ENCODE data around the gene GRIP1. TPM values are rescaled to one million over a fixed set of nuclear protein-coding genes. Genes with fewer than 3 reads are reported as not detected.

Gene GRIP1
- total and polyA plus RNA-seq, 2 experiments from 2014 or later, result 7.7 TPM

DNA sequence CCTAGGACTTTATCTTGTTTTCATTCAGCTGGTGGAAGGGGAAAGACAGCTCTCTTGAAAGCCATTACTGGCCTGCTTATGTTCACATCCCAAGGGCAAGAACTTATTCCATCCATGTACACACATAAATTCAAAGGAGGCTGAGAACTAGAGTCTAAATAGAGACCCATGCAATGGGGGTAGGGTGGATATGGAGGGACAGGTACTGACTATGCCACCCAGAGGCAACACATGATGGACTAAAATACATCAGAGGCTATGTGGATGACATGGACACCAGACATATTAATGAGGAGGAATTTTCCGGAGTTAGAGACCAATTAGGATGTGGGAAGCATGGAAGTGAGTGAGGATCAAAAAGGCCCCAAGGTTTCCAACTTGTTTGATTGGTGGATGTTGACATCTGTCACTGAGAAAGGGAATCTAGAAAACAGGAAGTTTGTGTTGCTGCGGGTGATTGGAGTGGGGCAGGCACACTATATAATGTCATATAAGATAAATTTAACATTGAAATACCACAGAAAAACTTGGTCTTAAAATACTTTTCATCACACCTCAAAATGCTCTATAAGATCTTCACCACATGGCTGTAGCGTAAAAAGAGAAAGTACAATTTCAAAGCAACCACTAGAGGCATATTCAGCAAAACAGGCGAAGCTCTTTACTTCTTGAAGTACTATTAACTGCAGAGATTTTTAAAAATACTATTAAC lies 130.4 kb downstream of the GRIP1 start:
- WGBS (ENCODE audit: low lambda C conversion rate, missing lambda C conversion rate), result 85% methylated on average over 4 of the region's 4 CpGs
- TF ChIP-seq CTCF (IDR thresholded peaks at IDR 0.05; ENCODE audit: poor library complexity) (peak; percentile 26), EZH2 (IDR thresholded peaks at IDR 0.05; ENCODE audit: borderline replicate concordance) (no peak)
- Histone ChIP-seq H4K20me1 (ENCODE audit: insufficient read depth, poor library complexity, severe bottlenecking) (no peaks in the 10 kb centered on the region), H3K4me3 (no peak overlapping the region), H3K9me3 (ENCODE audit: low read depth) (no peaks in the 10 kb centered on the region), H3K36me3 (replicated peaks; ENCODE audit: insufficient read depth, low read depth) (no peaks in the 10 kb centered on the region), H2AFZ (no peak overlapping the region), H3K4me2 (no peak overlapping the region), H3K9me2 (replicated peaks; ENCODE audit: insufficient read depth) (no peaks in the 10 kb centered on the region), H3K4me1 (ENCODE audit: insufficient read depth) (no peaks in the 10 kb centered on the region), H3K79me2 (no peaks in the 10 kb centered on the region), H3K27me3 (no peaks in the 10 kb centered on the region), H3K27ac (no peak overlapping the region)
- DNase-seq (ENCODE audit: low spot score), result no peak

GRCh38 chr12:66541426-66541825 lies 137.4 kb downstream of the GRIP1 start:
- no peaks in the 10 kb centered on the region for H3K79me2 ChIP-seq
- H2AFZ ChIP-seq, result no peak overlapping the region
- H3K9me2 ChIP-seq (replicated peaks; ENCODE audit: insufficient read depth), result no peaks in the 10 kb centered on the region
- H3K27me3 ChIP-seq, result no peaks in the 10 kb centered on the region
- no peak overlapping the region for H3K4me3 ChIP-seq
- H3K27ac ChIP-seq, result no peak overlapping the region
- TF ChIP-seq EZH2 (IDR thresholded peaks at IDR 0.05; ENCODE audit: borderline replicate concordance) (no peak), CTCF (IDR thresholded peaks at IDR 0.05; ENCODE audit: poor library complexity) (no peak), EZH2phosphoT487 (IDR thresholded peaks at IDR 0.05; ENCODE audit: low read depth, severe bottlenecking, unreplicated experiment) (no peak)
- no peak overlapping the region for H3K4me2 ChIP-seq
- H4K20me1 ChIP-seq (ENCODE audit: insufficient read depth, poor library complexity, severe bottlenecking), result no peaks in the 10 kb centered on the region
- peaks cover 6% of the 10 kb centered on the region for H3K4me1 ChIP-seq (ENCODE audit: insufficient read depth)
- no peak for DNase-seq (ENCODE audit: low spot score)
- H3K9me3 ChIP-seq (ENCODE audit: low read depth), result no peaks in the 10 kb centered on the region
- H3K36me3 ChIP-seq (replicated peaks; ENCODE audit: insufficient read depth, low read depth), result no peaks in the 10 kb centered on the region
- WGBS (ENCODE audit: low lambda C conversion rate, missing lambda C conversion rate), result 61% methylated on average over 1 of the region's 1 CpG

- Histone ChIP-seq H3K79me2 (no peaks in the 10 kb centered on the region), H3K4me1 (ENCODE audit: insufficient read depth) (peaks cover 6% of the 10 kb centered on the region), H3K4me3 (no peak overlapping the region), H3K36me3 (replicated peaks; ENCODE audit: insufficient read depth, low read depth) (no peaks in the 10 kb centered on the region), H3K9me3 (ENCODE audit: low read depth) (no peaks in the 10 kb centered on the region), H3K4me2 (peak overlapping the region; percentile 11), H2AFZ (no peak overlapping the region), H3K27me3 (no peaks in the 10 kb centered on the region), H3K27ac (no peak overlapping the region), H3K9me2 (replicated peaks; ENCODE audit: insufficient read depth) (no peaks in the 10 kb centered on the region), H4K20me1 (ENCODE audit: insufficient read depth, poor library complexity, severe bottlenecking) (no peaks in the 10 kb centered on the region)
- DNase-seq (ENCODE audit: low spot score), result no peak
- TF ChIP-seq CTCF (IDR thresholded peaks at IDR 0.05; ENCODE audit: poor library complexity) (no peak), EZH2phosphoT487 (IDR thresholded peaks at IDR 0.05; ENCODE audit: low read depth, severe bottlenecking, unreplicated experiment) (no peak), EZH2 (IDR thresholded peaks at IDR 0.05; ENCODE audit: borderline replicate concordance) (no peak)
Measured at GRCh38 chr12:66539431-66539830, 139.4 kb downstream of the GRIP1 start.

Data from hepatocyte (in vitro differentiated cells).